CD4-positive, alpha-beta T cell treated with Interleukin-12 subunit alpha and Interleukin-12 subunit beta, for 1 hour (primary cell): Measurements from ENCODE around the gene POLA1.

Source experiments
- DNase-seq: peaks from one replicate; pipeline ENCODE4 v3.0.0-alpha.2; 2020

The POLA1 gene

DNA sequence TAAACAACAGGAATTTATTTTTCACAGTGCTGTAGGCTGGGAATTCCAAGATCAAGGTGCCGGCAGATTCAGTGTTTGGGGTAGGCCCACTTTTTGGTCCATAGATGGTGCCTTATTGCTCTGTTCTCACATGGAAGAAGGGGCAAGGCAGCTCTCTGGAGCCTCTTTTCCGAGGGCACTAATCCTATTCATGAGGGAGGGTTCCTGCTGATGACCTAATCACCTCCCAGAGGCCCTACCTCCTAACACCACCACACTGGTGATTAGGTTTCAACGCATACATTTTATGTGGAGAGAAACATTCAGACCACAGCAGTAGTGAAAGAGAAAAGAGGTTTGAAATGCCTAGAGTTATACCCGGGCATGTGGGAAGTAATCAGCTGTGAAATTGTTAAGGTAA lies 1.4 kb upstream of the POLA1 start:
- DNase-seq: no peak

DNA sequence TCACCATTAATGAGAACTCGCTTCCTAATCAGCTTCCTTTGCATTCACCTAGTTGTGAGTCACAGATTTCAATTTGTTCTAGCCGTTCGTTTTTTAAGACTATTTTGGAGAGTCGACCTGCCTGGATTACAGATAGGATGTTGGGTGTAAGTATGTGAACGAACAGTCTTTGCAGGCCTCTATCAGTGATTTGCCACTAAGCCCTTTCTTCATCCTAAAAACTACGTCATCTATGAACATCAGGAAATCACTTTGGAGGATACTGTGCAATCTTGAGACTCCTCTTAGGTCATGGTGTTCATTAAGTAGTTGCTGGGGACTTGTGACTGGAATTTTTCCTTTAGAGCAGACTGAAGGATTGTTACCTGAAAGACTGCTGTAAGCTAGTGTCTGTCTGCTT lies 1.1 kb downstream of the POLA1 start:
- no peak for DNase-seq

- no peak for DNase-seq
These were observed 2.6 kb downstream of the POLA1 start for GRCh38 chrX:24696294-24696693.

- DNase-seq: no peak
These were observed 8.9 kb downstream of the POLA1 start for GRCh38 chrX:24702362-24703184.

DNA sequence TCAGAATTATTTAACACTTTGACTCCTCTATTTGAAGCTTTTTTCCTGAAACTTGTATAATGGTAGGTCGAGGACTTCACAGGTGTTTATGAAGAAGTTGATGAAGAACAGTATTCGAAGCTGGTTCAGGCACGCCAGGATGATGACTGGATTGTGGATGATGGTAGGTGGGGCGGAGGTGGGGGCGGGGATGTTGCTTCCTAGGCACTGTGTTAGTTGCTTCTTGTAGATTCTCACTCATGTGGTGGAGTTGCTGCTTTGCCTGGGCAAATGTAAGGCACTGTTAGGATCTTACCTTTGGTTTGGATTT lies 9.4 kb downstream of the POLA1 start:
- no peak for DNase-seq

- no peak for DNase-seq
These were observed 25.1 kb downstream of the POLA1 start for GRCh38 chrX:24718771-24719170.

DNA sequence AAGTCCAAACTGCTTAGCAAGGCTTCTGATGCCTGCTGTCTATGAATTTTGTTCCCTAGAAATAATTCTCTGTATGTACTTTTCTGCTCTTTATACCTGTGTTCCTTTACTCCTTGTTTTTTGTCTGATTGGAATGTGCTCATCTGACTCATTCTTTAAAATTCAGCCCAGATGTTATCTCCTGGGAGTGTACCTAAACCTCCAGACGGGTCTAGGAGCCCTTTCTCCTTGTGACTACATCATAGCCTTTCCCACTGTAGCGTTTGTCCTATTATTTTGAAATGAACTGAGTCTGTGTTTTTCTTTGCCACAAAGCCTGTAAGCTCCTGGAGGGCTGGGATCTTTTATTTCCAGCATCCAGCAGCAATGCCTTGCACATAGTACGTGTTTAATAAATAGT lies 26.3 kb downstream of the POLA1 start:
- DNase-seq: no peak

DNA sequence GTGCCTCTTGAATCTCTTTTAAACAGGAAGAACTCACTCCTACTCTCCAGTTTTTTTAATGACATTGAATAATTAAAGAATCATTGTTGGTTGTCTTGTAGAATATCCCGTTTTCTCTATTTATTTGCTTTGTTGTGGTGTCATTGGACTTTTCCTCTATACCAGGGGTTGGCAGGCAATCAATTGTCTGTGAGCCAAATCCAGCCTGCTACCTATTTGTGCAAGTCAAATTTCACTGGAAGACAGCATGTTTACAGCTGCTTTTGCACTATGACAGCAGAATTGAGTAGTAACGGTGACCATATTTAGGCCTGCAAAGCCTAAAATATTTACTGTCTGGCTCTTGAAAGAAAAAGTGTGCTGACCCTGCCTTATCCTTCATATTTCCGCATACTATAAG lies 34.8 kb downstream of the POLA1 start:
- DNase-seq: no peak

GRCh38 chrX:24732766-24733500 lies 39.2 kb downstream of the POLA1 start:
- no peak for DNase-seq

- no peak for DNase-seq
These were observed 47.6 kb downstream of the POLA1 start for GRCh38 chrX:24741330-24741729.

GRCh38 chrX:24748196-24748595 lies 54.5 kb downstream of the POLA1 start:
- no peak for DNase-seq

DNA sequence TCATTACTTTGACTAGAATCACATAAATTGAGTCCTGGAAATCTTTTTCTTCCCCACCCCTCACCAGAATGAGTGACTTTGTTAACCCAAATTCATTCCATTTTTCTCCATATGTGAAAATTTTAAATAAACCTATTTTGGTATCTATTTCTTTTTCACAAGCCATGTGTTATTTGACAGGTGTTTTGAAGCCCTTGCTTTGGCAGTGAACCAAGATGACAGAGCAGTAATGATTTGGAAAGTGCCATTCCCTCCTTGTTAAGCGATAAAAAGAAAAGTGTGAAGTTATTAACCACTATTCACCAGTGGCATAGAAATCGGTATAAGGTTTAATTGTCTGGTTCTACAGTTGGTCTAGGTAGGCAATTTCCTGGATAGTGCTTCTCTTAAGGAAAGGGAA lies 66.1 kb downstream of the POLA1 start:
- DNase-seq: no peak

- DNase-seq: no peak
These were observed 66.8 kb downstream of the POLA1 start for GRCh38 chrX:24760363-24761000.

GRCh38 chrX:24761306-24761705 lies 67.6 kb downstream of the POLA1 start:
- DNase-seq: no peak

DNA sequence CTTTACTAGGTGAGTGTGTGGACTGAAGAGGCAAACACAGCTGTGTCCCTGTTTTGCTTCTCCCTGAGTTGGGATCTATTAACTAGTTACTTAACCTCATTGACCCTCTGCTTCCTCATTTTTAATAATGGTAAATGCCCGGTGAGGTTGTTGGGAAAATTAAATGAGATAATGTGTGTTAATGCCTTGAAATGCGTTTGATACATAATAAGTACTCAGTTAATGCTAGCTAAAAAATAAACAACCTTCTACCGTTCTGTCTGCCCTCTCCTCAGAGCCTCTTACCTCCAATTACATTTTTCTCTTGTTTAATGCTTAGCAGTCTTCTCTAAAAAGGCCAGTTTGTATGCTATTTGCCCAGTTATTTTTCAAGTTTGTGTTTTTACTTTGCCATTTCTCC lies 70.3 kb downstream of the POLA1 start:
- DNase-seq: no peak

GRCh38 chrX:24767557-24767956 lies 73.8 kb downstream of the POLA1 start:
- no peak for DNase-seq

GRCh38 chrX:24768556-24768955 lies 74.8 kb downstream of the POLA1 start:
- DNase-seq: no peak

- no peak for DNase-seq
These were observed 80.9 kb downstream of the POLA1 start for GRCh38 chrX:24774650-24775049.

DNA sequence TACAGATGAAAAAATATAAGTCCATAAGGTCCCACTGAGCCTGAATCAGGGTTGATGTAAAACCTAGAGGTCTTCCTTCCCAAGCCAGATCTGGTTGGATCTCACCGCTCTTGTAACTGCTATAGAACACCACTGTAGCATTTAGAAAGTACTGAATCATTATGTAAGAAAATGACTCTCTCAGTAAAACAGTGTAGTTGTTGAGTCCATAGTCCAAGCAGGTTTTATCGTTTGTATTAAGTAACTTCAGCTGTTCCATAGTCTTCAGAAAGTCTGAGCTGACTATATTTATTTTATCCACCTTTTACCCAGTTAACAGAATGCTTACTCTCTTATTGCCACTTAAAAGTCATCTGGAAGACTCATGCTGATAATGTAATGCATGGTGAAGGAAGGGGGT lies 82.2 kb downstream of the POLA1 start:
- DNase-seq: no peak

DNA sequence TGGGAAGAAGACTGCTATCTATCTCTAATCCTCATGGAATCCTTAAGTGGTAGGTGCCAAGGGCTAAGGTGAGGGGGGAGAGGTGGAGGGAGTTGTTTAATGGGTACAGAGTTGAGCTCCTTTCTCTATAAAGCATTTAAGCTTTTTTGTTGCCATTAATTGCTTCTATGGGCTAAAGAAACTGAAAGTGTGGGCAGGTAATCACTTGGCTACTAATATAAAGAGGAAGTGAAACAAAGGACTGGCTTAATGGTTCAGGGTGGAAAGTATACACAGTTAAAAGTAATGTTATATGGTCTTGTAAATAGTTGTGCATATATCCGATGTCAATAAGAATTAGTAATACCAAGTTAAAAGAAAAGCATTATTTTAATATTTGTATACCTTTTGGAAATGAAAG lies 83.9 kb downstream of the POLA1 start:
- no peak for DNase-seq

DNA sequence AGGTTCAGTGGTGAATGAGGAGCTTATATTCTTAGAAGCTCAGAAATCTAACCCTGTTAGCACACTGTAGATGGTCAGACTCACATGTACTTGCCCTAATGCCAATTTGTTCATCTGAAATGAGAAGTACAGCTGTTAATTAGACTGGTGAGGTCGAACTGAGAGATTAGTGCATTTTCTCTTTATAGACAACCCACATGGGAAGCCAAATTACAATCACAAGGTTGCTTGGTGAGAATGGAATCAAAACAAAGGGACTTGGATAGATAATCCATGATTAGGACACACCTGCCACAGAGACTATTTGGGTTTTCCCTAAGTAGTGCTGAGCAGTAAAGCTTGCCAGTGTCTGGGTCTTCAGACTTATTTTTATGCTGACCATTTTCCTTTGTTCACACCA lies 88.3 kb downstream of the POLA1 start:
- DNase-seq: no peak

DNA sequence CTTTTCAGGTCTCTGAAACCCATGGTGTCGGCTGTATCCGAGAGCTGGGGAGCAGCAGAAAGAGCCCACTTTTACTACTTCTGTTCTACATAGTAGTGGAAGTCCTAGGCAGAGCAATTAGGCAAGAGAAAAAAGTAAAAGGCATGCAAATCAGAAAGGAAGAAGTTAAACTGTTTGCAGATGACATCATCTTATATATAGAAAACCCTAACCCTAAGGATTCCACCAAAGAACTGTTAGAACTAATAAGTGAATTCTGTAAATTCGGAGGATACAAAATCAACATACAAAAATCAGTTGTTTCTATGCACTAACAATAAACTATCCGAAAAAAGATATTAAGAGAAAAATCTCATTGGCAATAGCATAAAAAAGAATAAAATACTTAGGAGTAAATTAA lies 95.3 kb downstream of the POLA1 start:
- no peak for DNase-seq

- no peak for DNase-seq
These were observed 96.4 kb downstream of the POLA1 start for GRCh38 chrX:24790166-24790565.

DNA sequence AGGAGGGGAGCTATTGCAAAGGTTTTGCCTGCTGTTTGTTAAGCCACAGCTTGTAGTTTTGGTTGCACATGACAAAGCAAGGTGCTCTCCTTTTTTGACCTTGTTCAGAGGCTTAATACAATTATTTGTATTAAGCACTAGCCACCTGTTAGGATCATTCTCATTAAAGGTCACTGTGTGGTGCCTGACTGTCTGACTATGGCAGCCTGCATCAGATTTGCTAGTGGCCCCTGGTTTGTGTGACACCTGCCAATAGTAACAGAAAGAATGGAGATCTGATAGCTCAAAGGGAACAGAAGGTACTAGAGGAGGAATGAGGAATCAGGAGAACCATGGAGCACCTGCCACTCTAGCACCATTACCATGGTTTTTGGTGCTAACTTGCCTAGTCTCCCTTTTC lies 102.5 kb downstream of the POLA1 start:
- no peak for DNase-seq
